RWPE2 (cell line): ENCODE results near the gene EP400.
A peak's percentile ranks its signal among the peaks of the same experiment; 100 is the strongest.

ENCODE experiments used
- ATAC-seq: fragments of 200-7000 bp; cut with Tn5 transposase; 3 replicates; pipeline ENCODE4 v1.9.1; 2021; ENCODE audit warnings: low read depth
- DNase-seq: peaks from one replicate; pipeline ENCODE4 v3.0.0-alpha.2; 2020; ENCODE audit warnings: low spot score
- H3K27ac ChIP-seq: fragments of 450-650 bp; 2 replicates; pipeline ENCODE4 v1.5.1; 2017; ENCODE audit warnings: mild to moderate bottlenecking; ENCODE audit not compliant: poor library complexity, severe bottlenecking
- H3K27me3 ChIP-seq: fragments of 250-450 bp; sonication (Bioruptor Pico); 2 replicates; pipeline ENCODE4 v1.5.1; 2021; ENCODE audit warnings: mild to moderate bottlenecking, moderate library complexity; ENCODE audit not compliant: insufficient read depth, poor library complexity, severe bottlenecking
- H3K36me3 ChIP-seq: fragments of 250-450 bp; sonication (Bioruptor Pico); 2 replicates; pipeline ENCODE4 v1.5.1; 2020; ENCODE audit warnings: low read depth, mild to moderate bottlenecking, moderate library complexity
- H3K4me1 ChIP-seq: fragments of 250-450 bp; sonication (Bioruptor Pico); 2 replicates; pipeline ENCODE4 v1.5.1; 2021; ENCODE audit warnings: mild to moderate bottlenecking, moderate library complexity; ENCODE audit not compliant: insufficient read depth, poor library complexity, severe bottlenecking
- H3K4me3 ChIP-seq: fragments of 250-450 bp; sonication (Bioruptor Pico); 2 replicates; pipeline ENCODE4 v1.5.1; 2021; ENCODE audit warnings: mild to moderate bottlenecking, moderate library complexity; ENCODE audit not compliant: severe bottlenecking
- H3K9me3 ChIP-seq: fragments of 250-450 bp; sonication (Bioruptor Pico); 2 replicates; pipeline ENCODE4 v1.5.1; 2021; ENCODE audit warnings: mild to moderate bottlenecking, moderate library complexity; ENCODE audit not compliant: severe bottlenecking
- CTCF ChIP-seq: fragments of 450-650 bp; IDR thresholded peaks from one replicate; pipeline ENCODE4 v1.5.1; 2017; ENCODE audit warnings: mild to moderate bottlenecking, moderate library complexity; ENCODE audit not compliant: poor library complexity, severe bottlenecking

EP400 gene

DNA sequence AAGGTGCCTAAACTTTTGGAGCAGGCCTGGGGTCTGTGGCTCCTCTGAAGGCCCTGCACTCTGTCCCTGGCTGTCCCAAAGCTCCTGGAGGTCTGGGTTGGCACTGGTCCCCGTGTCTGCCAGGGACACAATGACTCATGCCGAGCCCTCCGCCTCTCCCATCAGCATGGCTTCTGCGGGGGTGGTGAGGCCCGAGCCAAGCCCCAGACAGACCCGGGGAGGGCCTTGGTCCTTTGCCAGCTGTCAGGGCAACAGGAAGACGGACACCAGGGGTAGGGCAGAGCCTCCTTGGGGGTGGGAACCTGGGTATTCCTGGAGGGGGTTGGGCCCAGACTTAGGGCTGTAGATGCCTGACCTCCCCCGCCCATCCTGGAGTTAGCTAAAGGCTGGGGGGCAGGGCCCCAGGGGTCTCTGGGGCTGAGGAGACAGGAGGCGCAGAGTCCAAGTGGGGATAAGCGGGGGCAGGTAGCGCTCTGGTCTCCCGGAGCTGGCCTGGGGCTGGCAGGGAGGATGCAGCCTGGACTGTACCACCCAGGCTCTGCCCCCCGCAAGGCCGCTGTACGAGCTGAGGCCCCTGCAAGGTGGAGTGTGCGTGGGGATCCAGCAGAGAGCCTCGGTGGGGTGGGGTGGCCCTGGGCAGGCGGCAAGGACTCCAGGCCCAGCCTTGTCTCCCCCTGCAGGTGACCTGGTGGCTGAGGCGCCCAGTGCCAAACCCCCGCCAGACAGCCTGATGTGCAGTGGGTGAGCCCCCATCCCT is 37.0 kb upstream of the EP400 start:
- ATAC-seq, result peak; percentile 61
- Histone ChIP-seq H3K36me3 (peaks cover 27% of the 10 kb centered on the region), H3K4me1 (peaks cover 5% of the 10 kb centered on the region), H3K9me3 (no peaks in the 10 kb centered on the region), H3K4me3 (no peak overlapping the region), H3K27ac (no peak overlapping the region), H3K27me3 (no peaks in the 10 kb centered on the region)
- no peak for TF ChIP-seq CTCF
- peak; percentile 79 for DNase-seq

DNA sequence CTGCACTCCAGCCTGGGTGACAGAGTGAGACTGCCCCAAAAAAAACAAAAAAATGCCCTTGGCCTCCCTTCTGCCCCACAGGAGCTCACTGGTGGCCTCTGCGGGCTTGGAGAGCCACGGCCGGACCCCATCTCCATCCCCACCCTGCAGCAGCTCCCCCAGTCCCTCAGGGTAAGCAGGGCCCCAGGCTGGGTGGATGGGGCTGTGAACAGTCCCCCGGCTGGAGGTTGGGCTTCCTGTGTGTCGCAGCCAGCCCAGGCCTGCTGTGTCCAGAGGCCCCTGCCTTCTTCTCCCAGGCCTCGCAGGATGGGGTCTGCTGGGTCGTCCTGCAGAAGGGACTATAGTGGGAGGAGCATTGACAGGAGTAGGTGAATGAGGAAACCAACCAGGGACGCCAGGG is 36.1 kb upstream of the EP400 start:
- ATAC-seq, result no peak
- H3K4me3 ChIP-seq, result no peak overlapping the region
- H3K27ac ChIP-seq, result no peak overlapping the region

GRCh38 chr12:131914179-131914702 is 35.5 kb upstream of the EP400 start:
- Histone ChIP-seq H3K9me3 (no peaks in the 10 kb centered on the region), H3K4me1 (peaks cover 5% of the 10 kb centered on the region), H3K4me3 (no peak overlapping the region), H3K27ac (no peak overlapping the region), H3K36me3 (peaks cover 27% of the 10 kb centered on the region), H3K27me3 (no peaks in the 10 kb centered on the region)
- ATAC-seq (no peak), DNase-seq (no peak)
- no peak for TF ChIP-seq CTCF

More for the DNA sequence above, 36.1 kb upstream of the EP400 start:
- Histone ChIP-seq H3K9me3 (no peaks in the 10 kb centered on the region), H3K27me3 (no peaks in the 10 kb centered on the region), H3K4me1 (peaks cover 5% of the 10 kb centered on the region), H3K36me3 (peaks cover 27% of the 10 kb centered on the region)
- no peak for DNase-seq
- no peak for TF ChIP-seq CTCF

GRCh38 chr12:131915000-131915689 is 34.6 kb upstream of the EP400 start:
- no peak for ATAC-seq
- Histone ChIP-seq H3K27ac (no peak overlapping the region), H3K4me3 (no peak overlapping the region), H3K36me3 (peaks cover 27% of the 10 kb centered on the region), H3K27me3 (no peaks in the 10 kb centered on the region), H3K9me3 (no peaks in the 10 kb centered on the region), H3K4me1 (peaks cover 5% of the 10 kb centered on the region)
- no peak for TF ChIP-seq CTCF
- DNase-seq, result no peak
